ENCODE results near the gene MCOLN2. TPM values are rescaled to one million over a fixed set of nuclear protein-coding genes. Genes with fewer than 3 reads are reported as not detected.
A peak's percentile ranks its signal among the peaks of the same experiment; 100 is the strongest.

The MCOLN2 gene
- total RNA-seq, 1 donor, result 1.7 TPM

DNA sequence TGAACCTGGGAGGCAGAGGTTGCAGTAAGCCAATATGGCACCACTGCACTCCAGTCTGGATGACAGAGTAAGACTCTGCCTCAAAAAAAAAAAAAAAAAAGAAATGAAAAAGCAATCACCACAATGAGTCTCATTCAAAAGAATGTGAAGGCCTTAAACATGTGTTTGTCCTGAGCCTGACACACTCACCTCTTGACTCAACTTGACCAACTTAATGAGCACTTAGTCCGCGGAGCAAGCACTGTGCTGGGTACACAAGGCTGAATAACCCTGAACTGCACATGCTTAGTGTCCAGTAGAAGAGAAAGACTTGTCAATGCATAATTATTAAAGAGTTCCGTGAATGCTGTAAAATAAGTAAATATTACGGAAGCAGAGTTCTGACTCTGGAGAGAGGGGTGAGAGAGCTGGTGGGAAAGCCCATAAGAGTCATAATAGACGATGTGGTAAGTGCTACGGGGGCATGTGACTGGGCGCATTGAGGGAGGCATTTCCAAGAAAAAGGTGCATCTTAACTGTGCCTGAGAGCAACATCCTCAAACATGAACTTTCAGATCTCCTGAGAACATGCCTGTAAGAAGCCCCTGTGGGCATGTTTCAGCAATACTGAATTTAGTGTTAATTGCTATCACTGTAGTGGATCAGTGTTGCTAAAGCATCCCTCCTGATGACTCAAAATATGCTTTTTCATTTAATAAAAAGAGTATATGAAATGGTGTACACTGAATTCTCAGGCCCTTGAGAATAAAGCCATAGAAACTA is 27.2 kb downstream of the MCOLN2 start:
- TF ChIP-seq, protein P1, sequence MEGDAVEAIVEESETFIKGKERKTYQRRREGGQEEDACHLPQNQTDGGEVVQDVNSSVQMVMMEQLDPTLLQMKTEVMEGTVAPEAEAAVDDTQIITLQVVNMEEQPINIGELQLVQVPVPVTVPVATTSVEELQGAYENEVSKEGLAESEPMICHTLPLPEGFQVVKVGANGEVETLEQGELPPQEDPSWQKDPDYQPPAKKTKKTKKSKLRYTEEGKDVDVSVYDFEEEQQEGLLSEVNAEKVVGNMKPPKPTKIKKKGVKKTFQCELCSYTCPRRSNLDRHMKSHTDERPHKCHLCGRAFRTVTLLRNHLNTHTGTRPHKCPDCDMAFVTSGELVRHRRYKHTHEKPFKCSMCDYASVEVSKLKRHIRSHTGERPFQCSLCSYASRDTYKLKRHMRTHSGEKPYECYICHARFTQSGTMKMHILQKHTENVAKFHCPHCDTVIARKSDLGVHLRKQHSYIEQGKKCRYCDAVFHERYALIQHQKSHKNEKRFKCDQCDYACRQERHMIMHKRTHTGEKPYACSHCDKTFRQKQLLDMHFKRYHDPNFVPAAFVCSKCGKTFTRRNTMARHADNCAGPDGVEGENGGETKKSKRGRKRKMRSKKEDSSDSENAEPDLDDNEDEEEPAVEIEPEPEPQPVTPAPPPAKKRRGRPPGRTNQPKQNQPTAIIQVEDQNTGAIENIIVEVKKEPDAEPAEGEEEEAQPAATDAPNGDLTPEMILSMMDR (IDR thresholded peaks at IDR 0.05; ENCODE audit: insufficient read depth, low read depth, low read length), result no peak

GRCh38 chr1:84968865-84969264 is 28.0 kb downstream of the MCOLN2 start:
- TF ChIP-seq, protein P1 (IDR thresholded peaks at IDR 0.05; ENCODE audit: insufficient read depth, low read depth, low read length), result no peak
- H3K4me3 ChIP-seq (ENCODE audit: low read depth, low read length), result no peak overlapping the region
- DNase-seq (ENCODE audit: low read depth), result no peak

More for the DNA sequence above, 27.2 kb downstream of the MCOLN2 start:
- H3K4me3 ChIP-seq (ENCODE audit: low read depth, low read length), result no peak overlapping the region
- DNase-seq (ENCODE audit: low read depth), result no peak

DNA sequence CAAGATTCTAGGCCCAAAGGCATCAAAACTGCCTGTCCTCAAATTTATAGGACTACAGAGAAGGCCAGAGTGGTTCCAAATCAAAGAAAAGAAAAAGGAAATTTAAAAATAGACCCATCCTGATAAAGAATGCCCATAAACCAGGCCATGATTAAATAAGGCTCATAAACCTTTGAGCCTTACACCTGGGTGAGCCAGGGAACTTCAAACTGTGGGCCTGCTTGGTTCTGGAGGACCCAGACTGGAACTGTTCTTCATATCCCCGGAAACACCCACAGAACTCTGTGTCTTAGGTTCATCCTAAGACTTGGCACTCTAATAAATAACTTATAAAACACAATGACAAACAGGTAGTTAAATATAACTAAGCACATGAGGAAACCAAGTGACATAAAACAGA is 28.8 kb downstream of the MCOLN2 start:
- DNase-seq (ENCODE audit: low read depth), result no peak
- H3K4me3 ChIP-seq (ENCODE audit: low read depth, low read length), result no peak overlapping the region
- TF ChIP-seq, protein P1 (IDR thresholded peaks at IDR 0.05; ENCODE audit: insufficient read depth, low read depth, low read length), result no peak

DNA sequence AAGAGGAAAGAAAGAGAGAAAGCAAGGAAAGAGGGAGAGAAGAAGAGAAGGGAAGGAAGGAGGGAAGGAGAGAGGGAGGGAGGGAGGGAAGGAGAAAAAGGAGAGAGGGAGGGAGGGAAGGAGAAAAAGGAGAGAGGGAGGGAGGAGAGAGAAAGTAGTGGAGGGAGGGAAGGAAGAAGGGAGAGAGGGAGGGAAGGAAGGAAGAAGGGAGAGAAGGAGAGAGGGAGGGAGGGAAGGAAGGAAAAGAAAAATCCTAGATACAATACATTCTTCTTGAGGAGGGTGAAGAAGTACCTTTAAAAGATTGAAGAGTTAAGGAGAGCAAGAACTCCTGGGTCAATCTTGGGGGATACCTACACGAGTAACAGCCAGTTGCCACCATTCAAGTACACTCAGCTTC is 29.2 kb downstream of the MCOLN2 start:
- TF ChIP-seq, protein P1 (IDR thresholded peaks at IDR 0.05; ENCODE audit: insufficient read depth, low read depth, low read length), result no peak
- DNase-seq (ENCODE audit: low read depth), result no peak
- no peak overlapping the region for H3K4me3 ChIP-seq (ENCODE audit: low read depth, low read length)

- TF ChIP-seq, protein P1 (IDR thresholded peaks at IDR 0.05; ENCODE audit: insufficient read depth, low read depth, low read length), result no peak
- DNase-seq (ENCODE audit: low read depth), result no peak
- H3K4me3 ChIP-seq (ENCODE audit: low read depth, low read length), result no peak overlapping the region
Measured at GRCh38 chr1:84963021-84963420, 33.9 kb downstream of the MCOLN2 start.

DNA sequence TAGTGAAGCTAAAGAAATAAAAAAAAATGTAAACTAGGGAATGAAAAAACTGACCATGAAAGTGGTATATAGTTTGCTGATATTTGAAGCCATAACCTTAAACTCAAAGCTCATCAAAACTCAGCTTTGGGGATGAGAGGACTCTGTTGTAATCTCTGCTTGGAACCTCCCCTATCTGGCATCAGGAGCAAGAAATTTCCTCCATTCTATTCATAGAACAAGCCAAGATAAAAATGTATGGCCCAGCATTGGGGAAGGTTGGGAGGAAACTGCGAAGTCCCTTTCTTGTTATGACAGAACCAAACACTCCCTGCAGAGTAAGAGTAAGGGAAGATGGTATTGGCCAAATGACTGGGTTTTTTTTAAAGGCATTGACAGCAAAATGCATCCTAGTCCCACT is 35.6 kb downstream of the MCOLN2 start:
- TF ChIP-seq, protein P1 (IDR thresholded peaks at IDR 0.05; ENCODE audit: insufficient read depth, low read depth, low read length), result no peak
- DNase-seq (ENCODE audit: low read depth), result no peak
- H3K4me3 ChIP-seq (ENCODE audit: low read depth, low read length), result no peak overlapping the region

DNA sequence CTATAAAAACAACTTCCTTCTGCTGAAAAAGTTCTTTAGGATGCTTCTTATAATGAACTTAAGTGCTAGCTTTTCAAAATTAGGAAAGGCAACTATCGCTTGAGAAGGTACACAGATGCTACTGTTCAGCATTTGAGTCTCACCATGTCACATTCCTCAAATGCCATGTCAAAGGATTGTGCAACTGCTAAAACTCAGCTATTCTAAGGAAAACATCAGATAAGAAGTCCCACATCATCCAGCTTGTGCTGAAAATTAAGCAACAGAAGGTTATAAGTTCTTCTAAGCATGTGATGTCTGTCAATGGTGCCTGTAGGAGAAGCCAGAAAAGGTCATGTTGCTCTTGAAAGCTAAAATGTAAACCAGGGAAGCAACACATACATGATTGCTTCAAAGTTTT is 36.5 kb downstream of the MCOLN2 start:
- TF ChIP-seq, protein P1 (IDR thresholded peaks at IDR 0.05; ENCODE audit: insufficient read depth, low read depth, low read length), result no peak
- peak; percentile 94 for DNase-seq (ENCODE audit: low read depth)
- H3K4me3 ChIP-seq (ENCODE audit: low read depth, low read length), result no peak overlapping the region
